HCT116 (cell line): ENCODE data around the gene FAM110C. TPM values are rescaled to one million over a fixed set of nuclear protein-coding genes. Genes with fewer than 3 reads are reported as not detected.
"Not testable (repeated sequence)": the region's sequence is repeated elsewhere in the genome, so short reads cannot be mapped to it uniquely, and the experiment has no call there.

Source experiments
- ATAC-seq: fragments of 200-7000 bp; cut with Tn5 transposase; 2 replicates; pipeline ENCODE4 v1.9.1; 2020; ENCODE audit warnings: mild to moderate bottlenecking, moderate library complexity
- BruUV-seq: library from RNA; stranded (reverse); fragments of 400-500 nt; replicated peaks from 2 replicates; lab custom pipeline; 2021; lab: Mats Ljungman, UMichigan
- CTCF ChIA-PET: fragments of 300-600 bp; sonication (Branson Sonifier 250); formaldehyde crosslinking; loops from one replicate; lab custom pipeline; 2021; ENCODE audit warnings: antibody characterized with exemption; lab: Charles Lee
- POLR2A ChIA-PET: fragments of 300-600, 350-600 bp; sonication (Branson Sonifier 250); formaldehyde crosslinking; loops from one replicate; lab custom pipeline; 2021; ENCODE audit warnings: antibody characterized with exemption; lab: Charles Lee
- RAD21 ChIA-PET, 2 experiments: fragments of 300-600 bp; sonication (Branson Sonifier 250); formaldehyde crosslinking; loops; one replicate each; lab custom pipeline; 2023; ENCODE audit warnings: low total read pairs in 2 of 2; ENCODE audit not compliant: uncharacterized antibody in 2 of 2, unreplicated experiment in 2 of 2, low non-redundant PET in 1 of 2; lab: Charles Lee
- DNase-seq: peaks from one replicate; pipeline ENCODE4 v3.0.0-alpha.2; 2010; ENCODE audit warnings: low read depth, low spot score
- H2AFZ ChIP-seq: fragments of 200-600 bp; shearing (Covaris generic), sonication (generic); 2 replicates; pipeline ENCODE4 v1.6.1; 2017; ENCODE audit warnings: low read depth, mixed run types, mixed read lengths, antibody characterized with exemption, low read length; ENCODE audit not compliant: poor library complexity, severe bottlenecking
- H3K27ac ChIP-seq: 2 replicates; pipeline ENCODE4 v1.5.1; 2012; ENCODE audit warnings: low read depth, low read length
- H3K27me3 ChIP-seq: fragments of 200-600 bp; sonication (generic); 2 replicates; pipeline ENCODE4 v1.6.1; 2016; ENCODE audit warnings: mixed run types, low read length, mixed read lengths; ENCODE audit not compliant: insufficient read depth
- H3K36me3 ChIP-seq, 2 experiments: fragments of 200-500 bp in 1 of 2; fragments of 200-600 bp in 1 of 2; sonication (Bioruptor generic) in 1 of 2; sonication (generic) in 1 of 2; 2 replicates each; pipeline versions ENCODE4 v1.5.1 to v1.6.1; 2014 to 2016; ENCODE audit warnings: low read length in 2 of 2, inconsistent platforms in 1 of 2, mixed read lengths in 1 of 2, mixed run types in 1 of 2; ENCODE audit not compliant: insufficient read depth in 2 of 2, control insufficient read depth in 1 of 2
- H3K4me1 ChIP-seq, 2 experiments: fragments of 200-600 bp in 1 of 2; sonication (generic) in 1 of 2; 2 replicates each; pipeline versions ENCODE4 v1.5.1 to v1.6.1; 2012 to 2017; ENCODE audit warnings: low read length in 2 of 2, inconsistent platforms in 1 of 2, mild to moderate bottlenecking in 1 of 2, mixed read lengths in 1 of 2, mixed run types in 1 of 2, moderate library complexity in 1 of 2; ENCODE audit not compliant: insufficient read depth in 2 of 2, control insufficient read depth in 1 of 2
- H3K4me2 ChIP-seq: fragments of 200-600 bp; sonication (generic); 2 replicates; pipeline ENCODE4 v1.6.1; 2017; ENCODE audit warnings: mixed run types, low read length, mixed read lengths
- H3K4me3 ChIP-seq, 2 experiments: fragments of 200-600 bp in 1 of 2; sonication (generic) in 1 of 2; replicated peaks in 1 of 2; 2 replicates each; pipeline ENCODE4 v1.5.1; 2011 to 2016; ENCODE audit warnings: low read length in 2 of 2, control low read depth in 1 of 2, low read depth in 1 of 2, mild to moderate bottlenecking in 1 of 2, mixed read lengths in 1 of 2, mixed run types in 1 of 2
- H3K79me2 ChIP-seq: fragments of 200-600 bp; sonication (generic); 2 replicates; pipeline ENCODE4 v1.6.1; 2017; ENCODE audit warnings: mild to moderate bottlenecking, mixed run types, low read length, moderate library complexity, mixed read lengths; ENCODE audit not compliant: insufficient read depth
- H3K9ac ChIP-seq: fragments of 200-600 bp; sonication (generic); 2 replicates; pipeline ENCODE4 v1.6.1; 2016; ENCODE audit warnings: low read length, mixed read lengths
- H3K9me2 ChIP-seq: fragments of 200-600 bp; sonication (generic), shearing (Covaris generic); 2 replicates; pipeline ENCODE4 v1.6.1; 2017; ENCODE audit warnings: mixed run types, mild to moderate bottlenecking, moderate library complexity; ENCODE audit not compliant: insufficient read depth
- H3K9me3 ChIP-seq, 2 experiments: fragments of 200-500 bp in 1 of 2; fragments of 200-600 bp in 1 of 2; sonication (Bioruptor generic) in 1 of 2; sonication (generic) in 1 of 2; 2 replicates each; pipeline ENCODE4 v1.6.1; 2014 to 2017; ENCODE audit warnings: low read length in 2 of 2, mixed read lengths in 2 of 2, inconsistent platforms in 1 of 2, low read depth in 1 of 2, mild to moderate bottlenecking in 1 of 2, mixed run types in 1 of 2, moderate library complexity in 1 of 2; ENCODE audit not compliant: control insufficient read depth in 1 of 2, insufficient read depth in 1 of 2
- H4K20me1 ChIP-seq: fragments of 200-600 bp; sonication (generic), shearing (Covaris generic); 2 replicates; pipeline ENCODE4 v1.6.1; 2017; ENCODE audit warnings: mixed run types, mild to moderate bottlenecking, moderate library complexity; ENCODE audit not compliant: insufficient read depth
- ATF3 ChIP-seq: IDR thresholded peaks from 2 replicates; pipeline ENCODE4 v1.6.1; 2012
- ELF1 ChIP-seq: IDR thresholded peaks from 2 replicates; pipeline ENCODE4 v1.6.1; 2012; ENCODE audit warnings: low read depth, borderline replicate concordance
- EZH2 ChIP-seq: fragments of 200-600 bp; sonication (generic); IDR thresholded peaks from 2 replicates; pipeline ENCODE4 v1.6.1; 2017; ENCODE audit warnings: antibody characterized with exemption, mixed run types
- EZH2phosphoT487 ChIP-seq: fragments of 200-600 bp; IDR thresholded peaks from 2 replicates; pipeline ENCODE4 v1.6.1; 2018; ENCODE audit warnings: antibody characterized with exemption, borderline replicate concordance
- FOSL1 ChIP-seq: IDR thresholded peaks from 2 replicates; pipeline ENCODE4 v1.6.1; 2012; ENCODE audit warnings: low read depth
- JUND ChIP-seq: IDR thresholded peaks from 2 replicates; pipeline ENCODE4 v1.6.1; 2012
- POLR2A ChIP-seq: IDR thresholded peaks from 2 replicates; pipeline ENCODE4 v1.7.0; 2011; ENCODE audit warnings: borderline replicate concordance; ENCODE audit not compliant: insufficient read depth, insufficient read length; ENCODE audit errors: extremely low read depth
- POLR2AphosphoS5 ChIP-seq: IDR thresholded peaks from 2 replicates; pipeline ENCODE4 v1.6.1; 2011; ENCODE audit warnings: mild to moderate bottlenecking, low read depth, low read length, moderate library complexity
- RAD21 ChIP-seq: IDR thresholded peaks from 2 replicates; pipeline ENCODE4 v1.6.1; 2012; ENCODE audit warnings: low read depth, mild to moderate bottlenecking
- REST ChIP-seq: IDR thresholded peaks from 2 replicates; pipeline ENCODE4 v1.6.1; 2012; ENCODE audit warnings: low read depth
- SIN3A ChIP-seq: IDR thresholded peaks from 2 replicates; pipeline ENCODE4 v1.6.1; 2012; ENCODE audit warnings: low read depth
- SP1 ChIP-seq: IDR thresholded peaks from 2 replicates; pipeline ENCODE4 v1.6.1; 2012; ENCODE audit warnings: low read depth
- SRF ChIP-seq: IDR thresholded peaks from 2 replicates; pipeline ENCODE4 v1.6.1; 2012; ENCODE audit warnings: low read depth
- TCF7L2 ChIP-seq: IDR thresholded peaks from 2 replicates; pipeline ENCODE4 v1.7.0; 2011; ENCODE audit warnings: borderline replicate concordance, inconsistent platforms; ENCODE audit not compliant: insufficient read depth, insufficient read length; ENCODE audit errors: extremely low read depth
- YY1 ChIP-seq: IDR thresholded peaks from 2 replicates; pipeline ENCODE4 v1.6.1; 2011; ENCODE audit warnings: low read length, low read depth, moderate library complexity, mild to moderate bottlenecking; ENCODE audit not compliant: insufficient replicate concordance; ENCODE audit errors: extremely low read depth
- ZFX ChIP-seq: fragments of 450-650 bp; IDR thresholded peaks from 2 replicates; pipeline ENCODE4 v1.6.1; 2017
- ZNF274 ChIP-seq: fragments of 200-500 bp; sonication (Bioruptor generic); IDR thresholded peaks from 2 replicates; pipeline ENCODE4 v1.6.1; 2014; ENCODE audit warnings: mild to moderate bottlenecking, low read depth, low read length, inconsistent platforms
- intact Hi-C: fragments of 100-400 bp; cut with micrococcal nuclease; formaldehyde crosslinking; loops from 2 replicates; pipeline ENCODE4 v1.10.0; 2022
- total RNA-seq: library from RNA; stranded (reverse); gene quantifications from one replicate; pipeline ENCODE4 v1.2.1, GENCODE V29; 2021; ENCODE audit not compliant: unreplicated experiment

Gene FAM110C
- total RNA-seq, 1 experiment from 2014 or later, result 20.3 TPM

GRCh38 chr2:68637-69036, 22.3 kb upstream of the FAM110C start:
- H3K9me2 ChIP-seq, H4K20me1 ChIP-seq, H3K4me3 ChIP-seq, RAD21 ChIA-PET, CTCF ChIA-PET, H3K9ac ChIP-seq, H3K36me3 ChIP-seq, intact Hi-C loops, DNase-seq, H3K79me2 ChIP-seq: not testable (repeated sequence)
- peak overlapping the region; percentile 45; the same call in 1 of the 2 replicates for H3K27ac ChIP-seq
- H3K4me2 ChIP-seq, result peak overlapping the region; percentile 66
- TF ChIP-seq FOSL1, result peak; percentile 31; the same call in 1 of the 2 replicates
- 0 out of 2 replicates have a peak, but pooled peaks have one; percentile 14 for TF ChIP-seq SP1
- TF ChIP-seq, all 23 proteins: peak for 2; not testable (repeated sequence) for 21
- ATAC-seq, result 0 out of 2 replicates have a peak, but pooled peaks have one; percentile 25
- peaks cover 13 to 42% of the 10 kb centered on the region in 2 experiments for H3K4me1 ChIP-seq
- not testable (repeated sequence) for BruUV-seq, H3K9me3 ChIP-seq, H3K27me3 ChIP-seq
- peak overlapping the region; percentile 75 for H2AFZ ChIP-seq
- POLR2A ChIA-PET, result interaction anchor here (1.4 kb wide), 1 partner anchor 22 kb away, joined by 6 read pairs; the partner anchor contains the start of gene FAM110C

GRCh38 chr2:66853-67252, 20.5 kb upstream of the FAM110C start:
- POLR2A ChIA-PET, result no interaction called here
- Histone ChIP-seq H4K20me1 (no peaks in the 10 kb centered on the region), H3K27me3 (no peaks in the 10 kb centered on the region), H3K4me3 (no peak overlapping the region), H3K9ac (no peak overlapping the region), H3K9me2 (no peaks in the 10 kb centered on the region), H3K4me1 (peaks cover 13 to 36% of the 10 kb centered on the region in 2 experiments), H3K4me2 (no peak overlapping the region), H2AFZ (no peak overlapping the region), H3K27ac (no peak overlapping the region), H3K9me3 (no peaks in the 10 kb centered on the region), H3K36me3 (no peaks in the 10 kb centered on the region), H3K79me2 (no peaks in the 10 kb centered on the region)
- CTCF ChIA-PET, result no interaction called here
- no peak for DNase-seq
- RAD21 ChIA-PET, result no interaction called here
- intact Hi-C loops, result no loop called here
- no peak for ATAC-seq
- no TSS peak for BruUV-seq
- TF ChIP-seq EZH2phosphoT487 (no peak), FOSL1 (no peak), ATF3 (no peak), EZH2 (no peak), SRF (no peak), TCF7L2 (no peak), JUND (no peak), YY1 (no peak), ZFX (no peak), POLR2AphosphoS5 (no peak), ELF1 (no peak), REST (no peak), SIN3A (no peak), RAD21 (no peak), POLR2A (no peak), ZNF274 (no peak)
